GM12878 (cell line): ENCODE data around the gene CHD9. TPM values are rescaled to one million over a fixed set of nuclear protein-coding genes. Genes with fewer than 3 reads are reported as not detected.

Experiments used
- ATAC-seq: fragments of 200-7000 bp; cut with Tn5 transposase; 3 replicates; pipeline ENCODE4 v1.9.1; 2020; ENCODE audit warnings: mild to moderate bottlenecking, moderate library complexity
- BruUV-seq: library from RNA; stranded (reverse); fragments of 400-500 nt; replicated peaks from 2 replicates; lab custom pipeline; 2021; lab: Mats Ljungman, UMichigan
- CTCF ChIA-PET: fragments of 300-600 bp; sonication (Branson Sonifier 250); formaldehyde crosslinking; extraction: SDS; loops from one replicate; lab custom pipeline; 2021; ENCODE audit warnings: inconsistent platforms; lab: Yijun Ruan, JAX
- POLR2A ChIA-PET: fragments of 350-600 bp; formaldehyde crosslinking; extraction: SDS; loops from one replicate; lab custom pipeline; 2021; ENCODE audit warnings: inconsistent platforms; lab: Charles Lee
- RAD21 ChIA-PET: fragments of 300-600 bp; sonication (Branson Sonifier 250); formaldehyde crosslinking; loops from one replicate; lab custom pipeline; 2023; ENCODE audit warnings: antibody characterized with exemption; ENCODE audit not compliant: unreplicated experiment; lab: Charles Lee
- SMC1A ChIA-PET: fragments of 300-600 bp; sonication (Branson Sonifier 250); formaldehyde crosslinking; loops from one replicate; lab custom pipeline; 2023; ENCODE audit not compliant: unreplicated experiment, uncharacterized antibody; lab: Charles Lee
- DNase-seq: peaks from one replicate; pipeline ENCODE4 v3.0.0-alpha.2; 2011; ENCODE audit warnings: low read depth, low spot score
- FAIRE-seq: peaks from 3 replicates; lab custom pipeline; 2011; peaks lifted over from hg19 to GRCh38; lab: Jason Lieb, UNC
- H2AFZ ChIP-seq: 2 replicates; pipeline ENCODE4 v1.6.0; 2011; ENCODE audit warnings: low read depth, low read length, control low read depth; ENCODE audit not compliant: control insufficient read depth
- H3K27ac ChIP-seq: 2 replicates; pipeline ENCODE4 v1.5.1; 2011; ENCODE audit warnings: control low read depth; ENCODE audit not compliant: control insufficient read depth, insufficient read depth
- H3K27me3 ChIP-seq, 2 experiments: replicated peaks in 1 of 2; 2 replicates each; pipeline versions ENCODE4 v1.6.0 to v1.6.1; 2011; ENCODE audit warnings: low read length in 1 of 2; ENCODE audit not compliant: control insufficient read depth in 2 of 2, insufficient read depth in 2 of 2
- H3K36me3 ChIP-seq, 2 experiments: 2 replicates each; pipeline ENCODE4 v1.5.1; 2011; ENCODE audit warnings: low read length in 1 of 2; ENCODE audit not compliant: control insufficient read depth in 2 of 2, insufficient read depth in 2 of 2
- H3K4me1 ChIP-seq: 2 replicates; pipeline ENCODE4 v1.6.1; 2011; ENCODE audit warnings: mild to moderate bottlenecking, low read length, moderate library complexity, mixed read lengths; ENCODE audit not compliant: control insufficient read depth, insufficient read depth
- H3K4me2 ChIP-seq: 2 replicates; pipeline ENCODE4 v1.6.0; 2011; ENCODE audit warnings: control low read depth; ENCODE audit not compliant: control insufficient read depth, insufficient read depth
- H3K4me3 ChIP-seq: fragments of 200-600 bp; sonication (generic); 2 replicates; pipeline ENCODE4 v1.5.1; 2016
- H3K79me2 ChIP-seq: 2 replicates; pipeline ENCODE4 v1.6.0; 2011; ENCODE audit warnings: low read length; ENCODE audit not compliant: control insufficient read depth, insufficient read depth
- H3K9ac ChIP-seq: 2 replicates; pipeline ENCODE4 v1.8.0; 2011; ENCODE audit warnings: low read length, control low read depth, mixed read lengths; ENCODE audit not compliant: control insufficient read depth, insufficient read depth
- H3K9me3 ChIP-seq: replicated peaks from 3 replicates; pipeline ENCODE4 v1.5.1; 2011; ENCODE audit warnings: mild to moderate bottlenecking, low read length; ENCODE audit not compliant: control insufficient read depth, insufficient read depth
- H4K20me1 ChIP-seq: 2 replicates; pipeline ENCODE4 v1.6.0; 2011; ENCODE audit not compliant: control insufficient read depth, insufficient read depth
- BMI1 ChIP-seq: fragments of 450-650 bp; IDR thresholded peaks from 2 replicates; pipeline ENCODE4 v1.6.1; 2016; ENCODE audit warnings: mild to moderate bottlenecking, moderate library complexity, borderline replicate concordance
- BRCA1 ChIP-seq: IDR thresholded peaks from 2 replicates; pipeline ENCODE4 v1.6.1; 2011; ENCODE audit warnings: low read depth, low read length, improper control_type of control experiment
- DPF2 ChIP-seq: fragments of 450-650 bp; IDR thresholded peaks from 2 replicates; pipeline ENCODE4 v1.6.1; 2017; ENCODE audit warnings: mild to moderate bottlenecking
- GATAD2B ChIP-seq: fragments of 450-650 bp; conservative IDR thresholded peaks from 2 replicates; pipeline ENCODE4 v1.6.1; 2017; ENCODE audit warnings: low read depth, mild to moderate bottlenecking, moderate library complexity
- TARDBP ChIP-seq: IDR thresholded peaks from 2 replicates; pipeline ENCODE4 v1.6.1; 2016; ENCODE audit warnings: borderline replicate concordance
- WGBS: methylation state at CpG from one replicate; pipeline ENCODE4 v1.1.6; 2016; ENCODE audit warnings: low lambda C conversion rate; ENCODE audit not compliant: insufficient replicate concordance, insufficient coverage; ENCODE audit errors: missing lambda C conversion rate; 5-methylcytosine and 5-hydroxymethylcytosine counted together
- in situ Hi-C: fragments of 300-500 bp; cut with MboI; formaldehyde crosslinking; loops from 9 replicates; pipeline ENCODE4 v1.14.3; 2018; ENCODE audit warnings: mixed read lengths
- intact Hi-C: fragments of 100-400 bp; cut with micrococcal nuclease; formaldehyde crosslinking; loops from one replicate; pipeline ENCODE4 v1.14.2; 2022; ENCODE audit not compliant: unreplicated experiment
- polyA plus RNA-seq, 11 experiments: library from polyadenylated mRNA; depleted of rRNA in 4 of 11; unstranded in 6 of 11; stranded (reverse) in 5 of 11; fragments of >200 nt; fragmentation: Nextera tagmentation in 4 of 11; fragmentation: Illumina TruSeq in 1 of 11; extraction: Ambion mirVana in 4 of 11; extraction: Trizol in 1 of 11; gene quantifications; 1 replicate in 1 of 11; 2 replicates in 10 of 11; pipeline versions ENCODE4 v1.2.1 to v1.2.3, GENCODE V29; 2011 to 2016; ENCODE audit warnings: inconsistent platforms in 2 of 11, missing spikeins in 2 of 11, low read depth in 1 of 11
- total RNA-seq, 4 experiments: library from RNA; depleted of rRNA in 3 of 4; stranded (reverse); fragments of >200 nt in 3 of 4; fragmentation: Illumina TruSeq in 1 of 4; extraction: Trizol in 1 of 4; gene quantifications; 2 replicates each; pipeline versions ENCODE4 v1.2.1 to v1.2.3, GENCODE V29; 2013 to 2021
- TF ChIP-seq, protein P1 (sequence below): fragments of 450-650 bp; IDR thresholded peaks from 2 replicates; pipeline ENCODE4 v1.6.1; 2018; ENCODE audit warnings: mild to moderate bottlenecking, low read depth, moderate library complexity; ENCODE audit not compliant: partially characterized antibody
- TF ChIP-seq, protein P2 (sequence below): fragments of 450-650 bp; IDR thresholded peaks from 2 replicates; pipeline ENCODE4 v1.6.1; 2017; ENCODE audit warnings: borderline replicate concordance
- TF ChIP-seq, protein P3 (sequence below): IDR thresholded peaks from 2 replicates; pipeline ENCODE4 v1.6.1; 2012; ENCODE audit warnings: low read length, inconsistent platforms
- TF ChIP-seq, protein P4 (sequence below): fragments of 450-650 bp; formaldehyde crosslinking; IDR thresholded peaks from 2 replicates; pipeline ENCODE4 v1.4.0; 2022; ENCODE audit warnings: mild to moderate bottlenecking, moderate library complexity
- TF ChIP-seq, protein P5 (sequence below): IDR thresholded peaks from 2 replicates; pipeline ENCODE4 v1.6.1; 2012; ENCODE audit warnings: low read depth, low read length, improper control_type of control experiment

CHD9 gene
- total and polyA plus RNA-seq, 10 of the 15 experiments (the other 5 are each of a cell fraction or from before 2014, with no cell fraction given), result 29.2 to 95.7 (median 54.3) TPM

DNA sequence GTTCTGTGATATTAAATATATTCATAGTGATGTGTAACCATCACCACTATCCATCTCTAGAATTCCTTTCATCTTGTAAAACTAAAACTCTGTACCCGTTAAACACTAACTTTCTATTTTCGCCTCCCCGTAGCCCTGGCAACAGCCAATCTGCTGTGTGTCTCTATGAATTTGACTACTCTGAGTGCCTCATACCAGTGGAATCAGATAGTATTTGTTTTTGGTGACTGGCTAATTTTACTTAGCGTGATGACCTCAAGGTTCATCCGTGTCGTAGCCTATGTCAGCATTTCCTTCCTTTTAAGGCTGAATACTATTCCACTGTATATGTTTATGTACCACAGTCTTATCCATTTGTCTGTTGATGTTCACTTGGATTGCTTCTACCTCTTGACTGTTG is 18.2 kb downstream of the CHD9 start:
- Histone ChIP-seq H3K4me1 (peaks cover 44% of the 10 kb centered on the region), H3K27me3 (no peaks in the 10 kb centered on the region), H2AFZ (no peak overlapping the region), H3K79me2 (peaks cover 36% of the 10 kb centered on the region), H3K4me3 (no peak overlapping the region), H3K9ac (no peak overlapping the region), H3K9me3 (peaks cover 7% of the 10 kb centered on the region; the same call in 2 of the 3 replicates), H3K27ac (0 out of 2 replicates have a peak overlapping the region, but pooled peaks have one; percentile 2), H3K36me3 (no peaks in the 10 kb centered on the region; a peak in 2 of 4 replicates), H3K4me2 (no peak overlapping the region), H4K20me1 (no peaks in the 10 kb centered on the region)
- SMC1A ChIA-PET, result interaction anchor here (1.7 to 19.1 kb wide), 2 partner anchors 13 to 27 kb away, joined by 6 to 270 read pairs; no protein-coding TSS in a partner anchor
- CTCF ChIA-PET, result interaction anchor here (2.0 kb wide), 1 partner anchor 18 kb away, joined by 8 read pairs; no protein-coding TSS in a partner anchor
- POLR2A ChIA-PET, result no interaction called here
- no peak for DNase-seq
- intact Hi-C loops (no loop called here), in situ Hi-C loops (no loop called here)
- WGBS, result 91% methylated on average over 6 of the region's 6 CpGs
- no peak for FAIRE-seq
- RAD21 ChIA-PET, result interaction anchor here (1.1 to 2.1 kb wide), 3 partner anchors 15 to 26 kb away, joined by 3 to 7 read pairs (median 4); no protein-coding TSS in a partner anchor
- ATAC-seq, result no peak
- no TSS peak for BruUV-seq
- TF ChIP-seq, protein P1, sequence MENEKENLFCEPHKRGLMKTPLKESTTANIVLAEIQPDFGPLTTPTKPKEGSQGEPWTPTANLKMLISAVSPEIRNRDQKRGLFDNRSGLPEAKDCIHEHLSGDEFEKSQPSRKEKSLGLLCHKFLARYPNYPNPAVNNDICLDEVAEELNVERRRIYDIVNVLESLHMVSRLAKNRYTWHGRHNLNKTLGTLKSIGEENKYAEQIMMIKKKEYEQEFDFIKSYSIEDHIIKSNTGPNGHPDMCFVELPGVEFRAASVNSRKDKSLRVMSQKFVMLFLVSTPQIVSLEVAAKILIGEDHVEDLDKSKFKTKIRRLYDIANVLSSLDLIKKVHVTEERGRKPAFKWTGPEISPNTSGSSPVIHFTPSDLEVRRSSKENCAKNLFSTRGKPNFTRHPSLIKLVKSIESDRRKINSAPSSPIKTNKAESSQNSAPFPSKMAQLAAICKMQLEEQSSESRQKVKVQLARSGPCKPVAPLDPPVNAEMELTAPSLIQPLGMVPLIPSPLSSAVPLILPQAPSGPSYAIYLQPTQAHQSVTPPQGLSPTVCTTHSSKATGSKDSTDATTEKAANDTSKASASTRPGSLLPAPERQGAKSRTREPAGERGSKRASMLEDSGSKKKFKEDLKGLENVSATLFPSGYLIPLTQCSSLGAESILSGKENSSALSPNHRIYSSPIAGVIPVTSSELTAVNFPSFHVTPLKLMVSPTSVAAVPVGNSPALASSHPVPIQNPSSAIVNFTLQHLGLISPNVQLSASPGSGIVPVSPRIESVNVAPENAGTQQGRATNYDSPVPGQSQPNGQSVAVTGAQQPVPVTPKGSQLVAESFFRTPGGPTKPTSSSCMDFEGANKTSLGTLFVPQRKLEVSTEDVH, result no peak
- no peak for TF ChIP-seq DPF2
- TF ChIP-seq, protein P2, sequence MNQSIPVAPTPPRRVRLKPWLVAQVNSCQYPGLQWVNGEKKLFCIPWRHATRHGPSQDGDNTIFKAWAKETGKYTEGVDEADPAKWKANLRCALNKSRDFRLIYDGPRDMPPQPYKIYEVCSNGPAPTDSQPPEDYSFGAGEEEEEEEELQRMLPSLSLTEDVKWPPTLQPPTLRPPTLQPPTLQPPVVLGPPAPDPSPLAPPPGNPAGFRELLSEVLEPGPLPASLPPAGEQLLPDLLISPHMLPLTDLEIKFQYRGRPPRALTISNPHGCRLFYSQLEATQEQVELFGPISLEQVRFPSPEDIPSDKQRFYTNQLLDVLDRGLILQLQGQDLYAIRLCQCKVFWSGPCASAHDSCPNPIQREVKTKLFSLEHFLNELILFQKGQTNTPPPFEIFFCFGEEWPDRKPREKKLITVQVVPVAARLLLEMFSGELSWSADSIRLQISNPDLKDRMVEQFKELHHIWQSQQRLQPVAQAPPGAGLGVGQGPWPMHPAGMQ, result no peak
- no peak for TF ChIP-seq TARDBP
- TF ChIP-seq, protein P3, sequence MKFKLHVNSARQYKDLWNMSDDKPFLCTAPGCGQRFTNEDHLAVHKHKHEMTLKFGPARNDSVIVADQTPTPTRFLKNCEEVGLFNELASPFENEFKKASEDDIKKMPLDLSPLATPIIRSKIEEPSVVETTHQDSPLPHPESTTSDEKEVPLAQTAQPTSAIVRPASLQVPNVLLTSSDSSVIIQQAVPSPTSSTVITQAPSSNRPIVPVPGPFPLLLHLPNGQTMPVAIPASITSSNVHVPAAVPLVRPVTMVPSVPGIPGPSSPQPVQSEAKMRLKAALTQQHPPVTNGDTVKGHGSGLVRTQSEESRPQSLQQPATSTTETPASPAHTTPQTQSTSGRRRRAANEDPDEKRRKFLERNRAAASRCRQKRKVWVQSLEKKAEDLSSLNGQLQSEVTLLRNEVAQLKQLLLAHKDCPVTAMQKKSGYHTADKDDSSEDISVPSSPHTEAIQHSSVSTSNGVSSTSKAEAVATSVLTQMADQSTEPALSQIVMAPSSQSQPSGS, result no peak
- TF ChIP-seq, protein P4, sequence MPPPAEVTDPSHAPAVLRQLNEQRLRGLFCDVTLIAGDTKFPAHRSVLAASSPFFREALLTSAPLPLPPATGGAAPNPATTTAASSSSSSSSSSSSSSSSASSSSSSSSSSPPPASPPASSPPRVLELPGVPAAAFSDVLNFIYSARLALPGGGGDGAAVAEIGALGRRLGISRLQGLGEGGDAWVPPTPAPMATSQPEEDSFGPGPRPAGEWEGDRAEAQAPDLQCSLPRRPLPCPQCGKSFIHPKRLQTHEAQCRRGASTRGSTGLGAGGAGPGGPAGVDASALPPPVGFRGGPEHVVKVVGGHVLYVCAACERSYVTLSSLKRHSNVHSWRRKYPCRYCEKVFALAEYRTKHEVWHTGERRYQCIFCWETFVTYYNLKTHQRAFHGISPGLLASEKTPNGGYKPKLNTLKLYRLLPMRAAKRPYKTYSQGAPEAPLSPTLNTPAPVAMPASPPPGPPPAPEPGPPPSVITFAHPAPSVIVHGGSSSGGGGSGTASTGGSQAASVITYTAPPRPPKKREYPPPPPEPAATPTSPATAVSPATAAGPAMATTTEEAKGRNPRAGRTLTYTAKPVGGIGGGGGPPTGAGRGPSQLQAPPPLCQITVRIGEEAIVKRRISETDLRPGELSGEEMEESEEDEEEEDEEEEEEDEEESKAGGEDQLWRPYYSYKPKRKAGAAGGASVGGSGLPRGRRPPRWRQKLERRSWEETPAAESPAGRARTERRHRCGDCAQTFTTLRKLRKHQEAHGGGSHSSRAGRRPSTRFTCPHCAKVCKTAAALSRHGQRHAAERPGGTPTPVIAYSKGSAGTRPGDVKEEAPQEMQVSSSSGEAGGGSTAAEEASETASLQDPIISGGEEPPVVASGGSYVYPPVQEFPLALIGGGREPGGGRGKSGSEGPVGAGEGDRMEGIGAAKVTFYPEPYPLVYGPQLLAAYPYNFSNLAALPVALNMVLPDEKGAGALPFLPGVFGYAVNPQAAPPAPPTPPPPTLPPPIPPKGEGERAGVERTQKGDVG, result no peak
- TF ChIP-seq, protein P5, sequence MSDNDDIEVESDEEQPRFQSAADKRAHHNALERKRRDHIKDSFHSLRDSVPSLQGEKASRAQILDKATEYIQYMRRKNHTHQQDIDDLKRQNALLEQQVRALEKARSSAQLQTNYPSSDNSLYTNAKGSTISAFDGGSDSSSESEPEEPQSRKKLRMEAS, result no peak
- no peak for TF ChIP-seq BRCA1
- no peak for TF ChIP-seq GATAD2B
- TF ChIP-seq BMI1, result no peak
